ENCODE data around the gene MYCT1.

Gene MYCT1, protein sequence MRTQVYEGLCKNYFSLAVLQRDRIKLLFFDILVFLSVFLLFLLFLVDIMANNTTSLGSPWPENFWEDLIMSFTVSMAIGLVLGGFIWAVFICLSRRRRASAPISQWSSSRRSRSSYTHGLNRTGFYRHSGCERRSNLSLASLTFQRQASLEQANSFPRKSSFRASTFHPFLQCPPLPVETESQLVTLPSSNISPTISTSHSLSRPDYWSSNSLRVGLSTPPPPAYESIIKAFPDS

GRCh38 chr6:152697634-152698033 lies at the start of gene MYCT1:
TSS of gene MYCT1 (plus strand) at chr6:152697897. CDS start at chr6:152697903, 6 bp downstream.
- DNase-seq (ENCODE audit: extremely low spot score) = no peak
- ChIA-PET POLR2A (no interaction called here), CTCF (no interaction called here)
- TF ChIP-seq SUZ12 (IDR thresholded peaks at IDR 0.05) = no peak
- TF ChIP-seq FOXK2 (IDR thresholded peaks at IDR 0.05) = no peak
- no peak for TF ChIP-seq FOXM1 (IDR thresholded peaks at IDR 0.05; ENCODE audit: borderline replicate concordance)
- TF ChIP-seq BHLHE40 (IDR thresholded peaks at IDR 0.05; ENCODE audit: borderline replicate concordance) = no peak
- no peak for TF ChIP-seq HDGF (IDR thresholded peaks at IDR 0.05; ENCODE audit: borderline replicate concordance)
- no peak for TF ChIP-seq FOXA1 (IDR thresholded peaks at IDR 0.05)
- TF ChIP-seq PKNOX1 (IDR thresholded peaks at IDR 0.05) = no peak
- TF ChIP-seq L3MBTL2 (conservative IDR thresholded peaks at IDR 0.05) = no peak
- no peak for TF ChIP-seq ZNF384 (IDR thresholded peaks at IDR 0.05)
- no peak for TF ChIP-seq CTBP1 (IDR thresholded peaks at IDR 0.05; ENCODE audit: borderline replicate concordance)
- no peak for TF ChIP-seq NFRKB (IDR thresholded peaks at IDR 0.05)
- no peak for TF ChIP-seq ELF4 (IDR thresholded peaks at IDR 0.05)

DNA sequence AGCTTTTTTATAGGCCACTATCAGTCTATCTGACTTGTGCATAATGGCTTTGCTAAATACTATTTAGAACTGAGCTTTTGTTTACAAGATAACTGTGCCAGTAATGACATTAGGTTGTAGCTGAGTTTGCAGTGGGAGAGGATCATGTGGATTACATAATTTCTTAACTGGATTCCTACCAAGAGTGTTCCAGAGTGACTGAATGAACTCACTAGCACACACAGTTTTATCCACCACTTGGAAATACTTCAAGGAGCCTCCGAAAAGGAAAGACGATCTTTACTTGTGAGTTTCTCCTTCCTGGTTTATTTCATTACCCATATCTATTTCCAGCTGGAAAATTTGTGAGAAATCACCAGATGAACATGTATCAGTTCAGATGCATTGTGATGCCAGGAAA lies 49.6 kb upstream of the MYCT1 start:
- TF ChIP-seq FOXA1 (IDR thresholded peaks at IDR 0.05) = no peak
- no peak for TF ChIP-seq SUZ12 (IDR thresholded peaks at IDR 0.05)
- TF ChIP-seq SP1 (IDR thresholded peaks at IDR 0.05) = no peak
- no peak for TF ChIP-seq PKNOX1 (IDR thresholded peaks at IDR 0.05)
- TF ChIP-seq HDGF (IDR thresholded peaks at IDR 0.05; ENCODE audit: borderline replicate concordance) = no peak
- no peak for TF ChIP-seq BHLHE40 (IDR thresholded peaks at IDR 0.05; ENCODE audit: borderline replicate concordance)
- no peak for TF ChIP-seq FOXM1 (IDR thresholded peaks at IDR 0.05; ENCODE audit: borderline replicate concordance)
- no peak for TF ChIP-seq NFRKB (IDR thresholded peaks at IDR 0.05)
- no peak for TF ChIP-seq CTBP1 (IDR thresholded peaks at IDR 0.05; ENCODE audit: borderline replicate concordance)
- no peak for TF ChIP-seq TARDBP (IDR thresholded peaks at IDR 0.05)
- TF ChIP-seq ELF4 (IDR thresholded peaks at IDR 0.05) = no peak
- no peak for TF ChIP-seq ZNF384 (IDR thresholded peaks at IDR 0.05)
- TF ChIP-seq FOXK2 (IDR thresholded peaks at IDR 0.05) = no peak
- no peak for TF ChIP-seq ARNT (IDR thresholded peaks at IDR 0.05)
- CTCF ChIA-PET = no interaction called here
- POLR2A ChIA-PET = no interaction called here
- DNase-seq (ENCODE audit: extremely low spot score) = no peak

DNA sequence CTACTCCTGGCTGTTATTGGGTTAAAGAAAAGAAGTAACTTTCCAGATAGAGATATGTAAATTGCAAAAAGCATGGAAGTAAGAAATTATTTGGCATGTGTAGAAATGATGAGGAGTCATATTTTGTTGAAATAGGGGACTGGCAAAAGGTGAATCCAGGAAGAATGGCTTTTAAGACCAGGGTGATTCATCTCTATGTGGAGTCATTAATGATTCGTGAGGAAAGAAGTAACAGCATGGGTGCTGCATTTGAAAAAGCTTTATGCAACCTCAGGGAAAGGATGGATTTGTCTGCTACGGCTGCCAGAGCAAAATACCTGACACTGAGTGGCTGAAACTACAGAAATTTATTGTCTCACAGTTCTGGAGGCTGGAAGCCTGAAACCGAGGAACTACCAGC lies 45.7 kb upstream of the MYCT1 start:
- DNase-seq (ENCODE audit: extremely low spot score) = no peak
- TF ChIP-seq SP1 (IDR thresholded peaks at IDR 0.05) (no peak), LEF1 (IDR thresholded peaks at IDR 0.05; ENCODE audit: borderline replicate concordance) (no peak)
- ChIA-PET CTCF (no interaction called here), POLR2A (no interaction called here)

- TF ChIP-seq TARDBP (IDR thresholded peaks at IDR 0.05) (no peak), L3MBTL2 (conservative IDR thresholded peaks at IDR 0.05) (no peak), SP1 (IDR thresholded peaks at IDR 0.05) (no peak), BHLHE40 (IDR thresholded peaks at IDR 0.05; ENCODE audit: borderline replicate concordance) (no peak), LEF1 (IDR thresholded peaks at IDR 0.05; ENCODE audit: borderline replicate concordance) (no peak), ZNF384 (IDR thresholded peaks at IDR 0.05) (no peak), FOXA1 (IDR thresholded peaks at IDR 0.05) (no peak), FOXK2 (IDR thresholded peaks at IDR 0.05) (no peak), NFRKB (IDR thresholded peaks at IDR 0.05) (no peak), CTBP1 (IDR thresholded peaks at IDR 0.05; ENCODE audit: borderline replicate concordance) (no peak), PKNOX1 (IDR thresholded peaks at IDR 0.05) (no peak), FOXM1 (IDR thresholded peaks at IDR 0.05; ENCODE audit: borderline replicate concordance) (no peak), ELF4 (IDR thresholded peaks at IDR 0.05) (no peak), SUZ12 (IDR thresholded peaks at IDR 0.05) (no peak), ARNT (IDR thresholded peaks at IDR 0.05) (no peak)
- POLR2A ChIA-PET = no interaction called here
- DNase-seq (ENCODE audit: extremely low spot score) = no peak
- CTCF ChIA-PET = no interaction called here
These were observed 35.9 kb upstream of the MYCT1 start for GRCh38 chr6:152661776-152662175.

- CTCF ChIA-PET = interaction anchor here (0.5 to 0.8 kb wide), 2 partner anchors 30 to 117 kb away, joined by 4 to 5 read pairs; no protein-coding TSS in a partner anchor
- DNase-seq (ENCODE audit: extremely low spot score) = no peak
- no peak for TF ChIP-seq TARDBP (IDR thresholded peaks at IDR 0.05)
- POLR2A ChIA-PET = no interaction called here
These were observed 27.8 kb upstream of the MYCT1 start for GRCh38 chr6:152669895-152670294.

GRCh38 chr6:152671171-152671570 lies 26.5 kb upstream of the MYCT1 start:
- ChIA-PET CTCF (interaction anchor here (0.6 kb wide), 1 partner anchor 1073 kb away, joined by 3 read pairs; no protein-coding TSS in a partner anchor), POLR2A (no interaction called here)
- no peak for DNase-seq (ENCODE audit: extremely low spot score)
- TF ChIP-seq L3MBTL2 (conservative IDR thresholded peaks at IDR 0.05) (no peak), FOXM1 (IDR thresholded peaks at IDR 0.05; ENCODE audit: borderline replicate concordance) (no peak), ELF4 (IDR thresholded peaks at IDR 0.05) (no peak), TARDBP (IDR thresholded peaks at IDR 0.05) (no peak), NFRKB (IDR thresholded peaks at IDR 0.05) (no peak), LEF1 (IDR thresholded peaks at IDR 0.05; ENCODE audit: borderline replicate concordance) (no peak), SUZ12 (IDR thresholded peaks at IDR 0.05) (no peak), ZNF384 (IDR thresholded peaks at IDR 0.05) (no peak), BHLHE40 (IDR thresholded peaks at IDR 0.05; ENCODE audit: borderline replicate concordance) (no peak), HDGF (IDR thresholded peaks at IDR 0.05; ENCODE audit: borderline replicate concordance) (no peak), FOXK2 (IDR thresholded peaks at IDR 0.05) (no peak), FOXA1 (IDR thresholded peaks at IDR 0.05) (no peak), PKNOX1 (IDR thresholded peaks at IDR 0.05) (no peak), CTBP1 (IDR thresholded peaks at IDR 0.05; ENCODE audit: borderline replicate concordance) (no peak)
